ENCODE data around the gene BDKRB2.

GRCh38 chr14:96267916-96268315 is 63.3 kb downstream of the BDKRB2 start:
- TF ChIP-seq CTCF (IDR thresholded peaks at IDR 0.05; ENCODE audit: low read length) (no peak), EZH2 (optimal IDR thresholded peaks at IDR 0.05; ENCODE audit: low read depth, low read length) (no peak), EZH2phosphoT487 (IDR thresholded peaks at IDR 0.05; ENCODE audit: low read length) (no peak)
